HepG2 (cell line): ENCODE results near the gene IRX3. TPM values are rescaled to one million over a fixed set of nuclear protein-coding genes. Genes with fewer than 3 reads are reported as not detected.

Source experiments
- CENPX ChIP-seq: sonication (generic); formaldehyde crosslinking; IDR thresholded peaks from 2 replicates; pipeline ENCODE4 v1.9.0; 2021; ENCODE audit warnings: mild to moderate bottlenecking, missing genetic modification reagents, moderate library complexity
- FOXA3 ChIP-seq: IDR thresholded peaks from 2 replicates; pipeline ENCODE4 v1.6.1; 2016; ENCODE audit warnings: missing genetic modification reagents, missing compliant biosample characterization
- HNRNPK ChIP-seq: fragments of 200-400 bp; formaldehyde crosslinking; IDR thresholded peaks from 2 replicates; pipeline ENCODE4 v1.6.1; 2018; ENCODE audit warnings: low read length, low read depth, moderate library complexity, mild to moderate bottlenecking; ENCODE audit not compliant: poor library complexity, severe bottlenecking
- IRF1 ChIP-seq: sonication (generic); formaldehyde crosslinking; IDR thresholded peaks from 2 replicates; pipeline ENCODE4 v1.4.0; 2020; ENCODE audit warnings: low read depth, mild to moderate bottlenecking, missing genetic modification reagents
- KDM5A ChIP-seq: fragments of 200-600 bp; sonication (generic); IDR thresholded peaks from 2 replicates; pipeline ENCODE4 v1.7.0; 2018; ENCODE audit warnings: antibody characterized with exemption, mild to moderate bottlenecking, low read length, borderline replicate concordance
- MNT ChIP-seq: fragments of 450-650 bp; IDR thresholded peaks from 2 replicates; pipeline ENCODE4 v1.6.1; 2016
- PITX1 ChIP-seq: sonication (generic); formaldehyde crosslinking; IDR thresholded peaks from 2 replicates; pipeline ENCODE4 v1.5.1; 2020; ENCODE audit warnings: mild to moderate bottlenecking, missing genetic modification reagents
- TAF15 ChIP-seq: fragments of 200-400 bp; formaldehyde crosslinking; IDR thresholded peaks from one replicate; pipeline ENCODE4 v1.6.1; 2018; ENCODE audit warnings: mild to moderate bottlenecking, low read depth, low read length; ENCODE audit not compliant: poor library complexity, severe bottlenecking
- THAP9 ChIP-seq: sonication (generic); formaldehyde crosslinking; IDR thresholded peaks from 2 replicates; pipeline ENCODE4; 2020; ENCODE audit warnings: missing genetic modification reagents, mild to moderate bottlenecking, borderline replicate concordance
- ZIK1 ChIP-seq: sonication (generic); formaldehyde crosslinking; IDR thresholded peaks from 2 replicates; pipeline ENCODE4 v1.5.0; 2020; ENCODE audit warnings: mild to moderate bottlenecking, low read depth, missing genetic modification reagents, borderline replicate concordance
- ZNF530 ChIP-seq: sonication (generic); formaldehyde crosslinking; IDR thresholded peaks from 2 replicates; pipeline ENCODE4 v1.5.0; 2020; ENCODE audit warnings: low read depth, mild to moderate bottlenecking, missing genetic modification reagents
- ZNF562 ChIP-seq: sonication (generic); formaldehyde crosslinking; IDR thresholded peaks from 2 replicates; pipeline ENCODE4 v1.8.0; 2022; ENCODE audit warnings: missing genetic modification reagents, borderline replicate concordance
- ZNF572 ChIP-seq: sonication (generic); formaldehyde crosslinking; IDR thresholded peaks from 2 replicates; pipeline ENCODE4 v1.5.1; 2020; ENCODE audit warnings: mild to moderate bottlenecking, missing genetic modification reagents
- ZNF629 ChIP-seq: sonication (generic); formaldehyde crosslinking; conservative IDR thresholded peaks from 2 replicates; pipeline ENCODE4 v1.5.0; 2020; ENCODE audit warnings: missing genetic modification reagents
- ZNF770 ChIP-seq: sonication (generic); formaldehyde crosslinking; IDR thresholded peaks from 2 replicates; pipeline ENCODE4 v1.5.0; 2020; ENCODE audit warnings: mild to moderate bottlenecking, missing genetic modification reagents
- polyA plus RNA-seq, 8 experiments: library from polyadenylated mRNA; depleted of rRNA in 3 of 8; stranded (reverse) in 7 of 8; unstranded in 1 of 8; fragments of >200 nt; fragmentation: Illumina TruSeq in 4 of 8; extraction: Trizol in 4 of 8; gene quantifications; 2 replicates each; pipeline versions ENCODE4 v1.2.1 to v1.2.3, GENCODE V29; 2011 to 2016; ENCODE audit warnings: low read depth in 4 of 8, missing spikeins in 1 of 8, mixed read lengths in 1 of 8; ENCODE audit not compliant: insufficient read depth in 1 of 8
- total RNA-seq, 5 experiments: library from RNA; depleted of rRNA; stranded (reverse); fragments of >200 nt; fragmentation: Illumina TruSeq; extraction: Trizol; gene quantifications; 2 replicates each; pipeline ENCODE4 v1.2.3, GENCODE V29; 2016; ENCODE audit warnings: low read depth in 1 of 5
- TF ChIP-seq, protein P1 (sequence below): sonication (generic); formaldehyde crosslinking; IDR thresholded peaks from 2 replicates; pipeline ENCODE4 v1.5.1; 2020; ENCODE audit warnings: mild to moderate bottlenecking, missing genetic modification reagents, moderate library complexity
- TF ChIP-seq, protein P2 (sequence below): sonication (generic); formaldehyde crosslinking; IDR thresholded peaks from 2 replicates; pipeline ENCODE4 v1.4.0; 2020; ENCODE audit warnings: missing genetic modification reagents

The IRX3 gene
- total and polyA plus RNA-seq, 2 of the 13 experiments (the other 11 are each of a cell fraction or from before 2014, with no cell fraction given) = 9.2 to 16.4 TPM

GRCh38 chr16:54285414-54286089 lies 1.0 kb downstream of the IRX3 start (continued):
- TF ChIP-seq ZNF770 (CRISPR knock-in tag) (no peak), ZIK1 (CRISPR knock-in tag) (0 out of 2 replicates have a peak, but pooled peaks have one; percentile 24), THAP9 (no peak), ZNF562 (CRISPR knock-in tag) (no peak), HNRNPK (no peak), ZNF530 (no peak), TAF15 (no peak), ZNF629 (CRISPR knock-in tag) (no peak), FOXA3 (CRISPR knock-in tag) (no peak), IRF1 (CRISPR knock-in tag) (no peak), CENPX (CRISPR knock-in tag) (no peak), ZNF572 (no peak), KDM5A (no peak), PITX1 (no peak), MNT (no peak)
- TF ChIP-seq, protein P1, sequence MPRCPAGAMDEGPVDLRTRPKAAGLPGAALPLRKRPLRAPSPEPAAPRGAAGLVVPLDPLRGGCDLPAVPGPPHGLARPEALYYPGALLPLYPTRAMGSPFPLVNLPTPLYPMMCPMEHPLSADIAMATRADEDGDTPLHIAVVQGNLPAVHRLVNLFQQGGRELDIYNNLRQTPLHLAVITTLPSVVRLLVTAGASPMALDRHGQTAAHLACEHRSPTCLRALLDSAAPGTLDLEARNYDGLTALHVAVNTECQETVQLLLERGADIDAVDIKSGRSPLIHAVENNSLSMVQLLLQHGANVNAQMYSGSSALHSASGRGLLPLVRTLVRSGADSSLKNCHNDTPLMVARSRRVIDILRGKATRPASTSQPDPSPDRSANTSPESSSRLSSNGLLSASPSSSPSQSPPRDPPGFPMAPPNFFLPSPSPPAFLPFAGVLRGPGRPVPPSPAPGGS (CRISPR knock-in tag) = peak; percentile 77
- TF ChIP-seq, protein P2, sequence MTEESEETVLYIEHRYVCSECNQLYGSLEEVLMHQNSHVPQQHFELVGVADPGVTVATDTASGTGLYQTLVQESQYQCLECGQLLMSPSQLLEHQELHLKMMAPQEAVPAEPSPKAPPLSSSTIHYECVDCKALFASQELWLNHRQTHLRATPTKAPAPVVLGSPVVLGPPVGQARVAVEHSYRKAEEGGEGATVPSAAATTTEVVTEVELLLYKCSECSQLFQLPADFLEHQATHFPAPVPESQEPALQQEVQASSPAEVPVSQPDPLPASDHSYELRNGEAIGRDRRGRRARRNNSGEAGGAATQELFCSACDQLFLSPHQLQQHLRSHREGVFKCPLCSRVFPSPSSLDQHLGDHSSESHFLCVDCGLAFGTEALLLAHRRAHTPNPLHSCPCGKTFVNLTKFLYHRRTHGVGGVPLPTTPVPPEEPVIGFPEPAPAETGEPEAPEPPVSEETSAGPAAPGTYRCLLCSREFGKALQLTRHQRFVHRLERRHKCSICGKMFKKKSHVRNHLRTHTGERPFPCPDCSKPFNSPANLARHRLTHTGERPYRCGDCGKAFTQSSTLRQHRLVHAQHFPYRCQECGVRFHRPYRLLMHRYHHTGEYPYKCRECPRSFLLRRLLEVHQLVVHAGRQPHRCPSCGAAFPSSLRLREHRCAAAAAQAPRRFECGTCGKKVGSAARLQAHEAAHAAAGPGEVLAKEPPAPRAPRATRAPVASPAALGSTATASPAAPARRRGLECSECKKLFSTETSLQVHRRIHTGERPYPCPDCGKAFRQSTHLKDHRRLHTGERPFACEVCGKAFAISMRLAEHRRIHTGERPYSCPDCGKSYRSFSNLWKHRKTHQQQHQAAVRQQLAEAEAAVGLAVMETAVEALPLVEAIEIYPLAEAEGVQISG (CRISPR knock-in tag) = no peak
